ENCODE results near the gene CNOT4. TPM values are rescaled to one million over a fixed set of nuclear protein-coding genes. Genes with fewer than 3 reads are reported as not detected.
"Not testable (repeated sequence)": the region's sequence is repeated elsewhere in the genome, so short reads cannot be mapped to it uniquely, and the experiment has no call there.

Gene CNOT4
- total RNA-seq, 1 donor from 2014 or later: 25.0 TPM

- peak; percentile 33 for DNase-seq (ENCODE audit: low spot score)
These were observed 181.4 kb downstream of the CNOT4 start for GRCh38 chr7:135328526-135328925.

- no peak for DNase-seq (ENCODE audit: low spot score)
These were observed 181.8 kb downstream of the CNOT4 start for GRCh38 chr7:135328053-135328452.

DNA sequence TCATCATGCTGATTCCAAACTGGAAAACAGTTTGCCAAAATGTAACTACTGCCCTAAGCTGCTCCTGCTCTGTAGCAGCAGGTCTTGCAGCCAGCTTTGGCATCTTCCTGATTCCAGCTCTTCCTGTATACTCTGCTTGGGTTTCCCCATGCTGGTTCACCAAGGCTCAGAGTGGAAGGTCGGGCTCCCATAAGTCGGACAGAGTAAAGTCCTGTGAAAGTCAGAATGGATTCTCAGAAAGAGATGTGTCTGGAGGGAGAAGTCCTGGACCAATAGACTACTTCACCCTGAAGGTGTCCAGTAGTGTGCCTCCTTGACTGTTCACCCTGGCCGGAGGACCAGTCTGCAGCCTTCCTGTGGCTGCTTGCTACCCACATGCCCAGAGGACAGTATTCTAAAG, 182.4 kb downstream of the CNOT4 start:
- DNase-seq (ENCODE audit: low spot score): no peak

GRCh38 chr7:135326636-135327280, 183.1 kb downstream of the CNOT4 start:
- no peak for DNase-seq (ENCODE audit: low spot score)

DNA sequence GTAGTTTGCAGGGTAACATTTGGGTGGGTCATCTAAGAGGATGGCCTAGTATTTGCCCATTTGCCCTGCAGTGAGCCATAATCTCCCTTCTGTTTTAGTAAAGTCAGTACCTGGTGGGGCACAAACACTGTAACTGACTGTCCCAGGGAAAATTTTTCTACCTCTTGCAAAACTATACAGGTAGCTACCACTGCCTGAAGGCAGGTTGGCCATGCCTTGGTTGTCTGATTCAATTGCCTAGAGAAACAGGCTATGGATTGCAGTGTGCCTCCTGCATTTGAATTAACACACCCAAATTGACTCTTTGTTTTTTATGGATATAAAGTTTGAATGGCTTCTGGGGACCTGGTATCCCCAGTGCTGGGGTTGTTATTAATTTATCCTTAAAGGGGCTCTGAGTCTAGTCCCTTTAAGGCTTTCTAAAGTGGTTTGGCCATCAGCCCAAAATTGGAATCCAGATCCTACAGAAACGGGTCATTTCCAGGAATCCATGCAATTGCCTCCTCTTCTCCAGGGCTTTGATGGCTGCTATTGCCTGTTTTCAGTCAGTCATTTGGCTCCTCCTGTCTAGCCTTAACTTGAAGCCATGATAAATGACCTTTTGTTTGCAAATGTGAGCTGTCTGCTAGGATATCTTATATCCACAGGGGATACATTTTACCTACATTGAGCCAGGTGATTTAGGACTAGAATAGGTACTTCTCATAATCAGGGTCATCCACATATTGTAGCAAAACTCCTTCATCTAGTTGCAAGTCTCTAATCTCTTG, 187.1 kb downstream of the CNOT4 start:
- no peak for DNase-seq (ENCODE audit: low spot score)

DNA sequence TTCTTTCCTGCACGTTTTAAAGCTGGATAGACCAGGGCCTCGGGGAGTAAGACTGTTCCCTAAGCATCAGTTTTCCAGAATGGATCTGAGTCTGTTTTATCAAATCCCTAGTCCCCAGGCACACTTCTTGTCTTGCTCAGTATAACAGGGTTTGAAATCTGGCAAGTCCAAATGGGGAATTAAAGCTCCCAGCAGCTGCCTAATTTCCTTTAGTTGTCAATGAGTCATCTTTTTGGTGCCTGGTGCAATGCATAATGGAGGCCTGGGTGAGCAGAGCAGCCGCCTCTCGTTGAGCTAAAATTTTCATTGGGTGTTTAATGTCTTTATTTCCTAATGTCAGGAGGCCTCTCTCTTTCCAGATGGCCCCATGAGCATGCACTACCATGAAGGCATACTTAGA, 188.3 kb downstream of the CNOT4 start:
- DNase-seq (ENCODE audit: low spot score): no peak

GRCh38 chr7:135320953-135321352, 188.9 kb downstream of the CNOT4 start:
- not testable (repeated sequence) for DNase-seq (ENCODE audit: low spot score)

- DNase-seq (ENCODE audit: low spot score): no peak
These were observed 189.6 kb downstream of the CNOT4 start for GRCh38 chr7:135320268-135320667.

- DNase-seq (ENCODE audit: low spot score): no peak
These were observed 192.1 kb downstream of the CNOT4 start for GRCh38 chr7:135317676-135318325.

- DNase-seq (ENCODE audit: low spot score): no peak
These were observed 193.1 kb downstream of the CNOT4 start for GRCh38 chr7:135316648-135317313.

DNA sequence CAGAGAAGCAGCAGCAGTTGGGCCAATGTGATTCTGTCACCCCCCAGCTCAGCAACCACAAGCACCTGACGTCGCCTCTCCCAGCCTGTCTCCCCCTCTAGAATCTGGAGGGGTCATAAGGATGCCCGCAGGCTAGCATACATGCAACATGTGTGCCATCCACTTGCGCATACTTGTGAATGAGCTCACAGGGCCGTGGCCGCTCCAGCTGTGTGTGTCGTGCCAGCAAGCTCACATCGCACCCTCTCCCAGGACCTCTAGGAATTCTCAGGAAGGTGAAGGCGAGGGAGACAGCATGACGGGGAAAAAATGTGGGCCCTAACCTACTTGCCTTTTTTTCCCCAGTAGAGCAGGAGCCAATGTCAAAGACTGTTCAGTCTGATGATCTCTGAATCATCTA, 195.9 kb downstream of the CNOT4 start:
- no peak for DNase-seq (ENCODE audit: low spot score)

Other genes starting within 250 kb of the CNOT4 start
- gene NUP205, start 47.8 kb upstream of the CNOT4 start, total RNA-seq: 33.3 TPM
- gene STMP1, start 152.4 kb upstream of the CNOT4 start, total RNA-seq: 21.1 TPM
- not detected for gene SLC13A4, start 218.1 kb upstream of the CNOT4 start, total RNA-seq
- gene FAM180A, start 238.7 kb upstream of the CNOT4 start, total RNA-seq: 4.8 TPM